CD4-positive, alpha-beta T cell treated with Interleukin-10 for 1 hour (primary cell): Measurements from ENCODE around the gene SEBOX.
"Not testable (repeated sequence)": the region's sequence is repeated elsewhere in the genome, so short reads cannot be mapped to it uniquely, and the experiment has no call there.

Experiments
- DNase-seq: peaks from one replicate; pipeline ENCODE4 v3.0.0-alpha.2; 2020

The SEBOX gene

GRCh38 chr17:28367641-28368305 lies 2.8 kb upstream of the SEBOX start:
- DNase-seq, result no peak

GRCh38 chr17:28366605-28367004 lies 1.6 kb upstream of the SEBOX start:
- no peak for DNase-seq

GRCh38 chr17:28365487-28365886 lies 488 bp upstream of the SEBOX start:
- DNase-seq, result no peak

- no peak for DNase-seq
These were observed 986 bp downstream of the SEBOX start for GRCh38 chr17:28363776-28364650.

- DNase-seq, result no peak
These were observed 1.8 kb downstream of the SEBOX start for GRCh38 chr17:28363186-28363585.

GRCh38 chr17:28357901-28358197 lies 7.2 kb downstream of the SEBOX start:
- DNase-seq, result no peak

GRCh38 chr17:28357061-28357900 lies 7.7 kb downstream of the SEBOX start, which contains the start of gene POLDIP2:
Gene POLDIP2 (minus strand): TSS chr17:28357527. CDS start chr17:28357448, 79 bp downstream.
- peak; percentile 97 for DNase-seq

GRCh38 chr17:28350271-28350670 lies 14.7 kb downstream of the SEBOX start:
- DNase-seq, result no peak

GRCh38 chr17:28348979-28349378 lies 16.0 kb downstream of the SEBOX start:
- DNase-seq, result no peak

GRCh38 chr17:28347261-28347891 lies 17.6 kb downstream of the SEBOX start:
- no peak for DNase-seq

GRCh38 chr17:28346746-28347246 lies 18.2 kb downstream of the SEBOX start:
- no peak for DNase-seq

- no peak for DNase-seq
These were observed 18.8 kb downstream of the SEBOX start for GRCh38 chr17:28346199-28346580.

- no peak for DNase-seq
These were observed 19.4 kb downstream of the SEBOX start for GRCh38 chr17:28345419-28346198.

GRCh38 chr17:28344435-28344901 lies 20.5 kb downstream of the SEBOX start:
- DNase-seq, result no peak

- no peak for DNase-seq
These were observed 21.0 kb downstream of the SEBOX start for GRCh38 chr17:28344011-28344410.

- no peak for DNase-seq
These were observed 21.5 kb downstream of the SEBOX start for GRCh38 chr17:28343491-28343932.

- no peak for DNase-seq
These were observed 22.7 kb downstream of the SEBOX start for GRCh38 chr17:28342313-28342712.

- DNase-seq, result no peak
These were observed 23.5 kb downstream of the SEBOX start for GRCh38 chr17:28341516-28341915.

- DNase-seq, result no peak
These were observed 24.6 kb downstream of the SEBOX start for GRCh38 chr17:28340374-28340773.

GRCh38 chr17:28339431-28339830 lies 25.6 kb downstream of the SEBOX start:
- DNase-seq, result no peak

GRCh38 chr17:28338769-28339212 lies 26.2 kb downstream of the SEBOX start:
- DNase-seq, result not testable (repeated sequence)
